Measurements from ENCODE around the gene MAD2L1BP. TPM values are rescaled to one million over a fixed set of nuclear protein-coding genes. Genes with fewer than 3 reads are reported as not detected.

The MAD2L1BP gene
- total RNA-seq, 1 donor: 20.6 TPM

- peak; percentile 64 for DNase-seq (ENCODE audit: low read depth)
- TF ChIP-seq, protein P1, sequence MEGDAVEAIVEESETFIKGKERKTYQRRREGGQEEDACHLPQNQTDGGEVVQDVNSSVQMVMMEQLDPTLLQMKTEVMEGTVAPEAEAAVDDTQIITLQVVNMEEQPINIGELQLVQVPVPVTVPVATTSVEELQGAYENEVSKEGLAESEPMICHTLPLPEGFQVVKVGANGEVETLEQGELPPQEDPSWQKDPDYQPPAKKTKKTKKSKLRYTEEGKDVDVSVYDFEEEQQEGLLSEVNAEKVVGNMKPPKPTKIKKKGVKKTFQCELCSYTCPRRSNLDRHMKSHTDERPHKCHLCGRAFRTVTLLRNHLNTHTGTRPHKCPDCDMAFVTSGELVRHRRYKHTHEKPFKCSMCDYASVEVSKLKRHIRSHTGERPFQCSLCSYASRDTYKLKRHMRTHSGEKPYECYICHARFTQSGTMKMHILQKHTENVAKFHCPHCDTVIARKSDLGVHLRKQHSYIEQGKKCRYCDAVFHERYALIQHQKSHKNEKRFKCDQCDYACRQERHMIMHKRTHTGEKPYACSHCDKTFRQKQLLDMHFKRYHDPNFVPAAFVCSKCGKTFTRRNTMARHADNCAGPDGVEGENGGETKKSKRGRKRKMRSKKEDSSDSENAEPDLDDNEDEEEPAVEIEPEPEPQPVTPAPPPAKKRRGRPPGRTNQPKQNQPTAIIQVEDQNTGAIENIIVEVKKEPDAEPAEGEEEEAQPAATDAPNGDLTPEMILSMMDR (IDR thresholded peaks at IDR 0.05; ENCODE audit: insufficient read depth, low read length): peak; percentile 93
- no peak overlapping the region for H3K4me3 ChIP-seq (ENCODE audit: low read depth, low read length)
Observed at GRCh38 chr6:43667245-43668150, 31.9 kb downstream of the MAD2L1BP start.

GRCh38 chr6:43668151-43669028, 32.8 kb downstream of the MAD2L1BP start:
- H3K4me3 ChIP-seq (ENCODE audit: low read depth, low read length): no peak overlapping the region
- TF ChIP-seq, protein P1 (IDR thresholded peaks at IDR 0.05; ENCODE audit: insufficient read depth, low read length): peak; percentile 54
- peak; percentile 39 for DNase-seq (ENCODE audit: low read depth)

GRCh38 chr6:43669050-43669921, 33.6 kb downstream of the MAD2L1BP start:
- peak; percentile 90 for DNase-seq (ENCODE audit: low read depth)
- H3K4me3 ChIP-seq (ENCODE audit: low read depth, low read length): no peak overlapping the region
- TF ChIP-seq, protein P1 (IDR thresholded peaks at IDR 0.05; ENCODE audit: insufficient read depth, low read length): peak; percentile 9

DNA sequence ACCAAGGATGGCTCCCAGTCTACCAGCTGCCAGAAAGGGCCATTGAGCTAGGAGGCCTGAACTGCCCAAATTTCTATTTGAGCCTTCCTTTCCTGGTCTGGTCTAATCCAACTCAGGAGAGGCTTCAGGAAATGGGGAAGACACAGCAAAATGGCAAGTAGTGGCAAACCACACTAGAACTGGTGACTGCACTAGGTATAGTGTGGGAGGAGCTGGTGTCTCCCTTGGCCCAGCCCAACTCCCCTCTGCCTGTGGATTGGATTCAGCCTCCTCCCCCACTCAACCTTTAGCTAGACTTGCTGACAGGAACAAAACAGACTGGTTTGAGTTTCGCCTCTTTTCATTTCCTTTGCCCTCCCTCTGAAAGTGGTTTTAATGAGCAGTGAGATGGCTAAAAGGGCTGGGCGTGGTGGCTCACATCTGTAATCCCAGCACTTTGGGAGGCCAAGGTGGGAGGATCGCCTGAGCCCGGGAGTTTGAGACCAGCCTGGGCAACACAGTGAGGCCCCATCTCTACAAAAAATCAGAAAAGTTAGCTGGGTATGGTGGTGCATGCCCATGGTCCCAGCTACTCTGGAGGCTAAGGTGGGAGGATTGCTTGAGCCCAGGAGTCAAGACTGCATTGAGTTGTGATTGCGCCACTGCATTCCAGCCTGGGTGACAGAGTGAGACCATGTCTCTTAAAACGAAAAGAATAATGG, 34.4 kb downstream of the MAD2L1BP start:
- no peak overlapping the region for H3K4me3 ChIP-seq (ENCODE audit: low read depth, low read length)
- no peak for DNase-seq (ENCODE audit: low read depth)
- TF ChIP-seq, protein P1 (IDR thresholded peaks at IDR 0.05; ENCODE audit: insufficient read depth, low read length): no peak

DNA sequence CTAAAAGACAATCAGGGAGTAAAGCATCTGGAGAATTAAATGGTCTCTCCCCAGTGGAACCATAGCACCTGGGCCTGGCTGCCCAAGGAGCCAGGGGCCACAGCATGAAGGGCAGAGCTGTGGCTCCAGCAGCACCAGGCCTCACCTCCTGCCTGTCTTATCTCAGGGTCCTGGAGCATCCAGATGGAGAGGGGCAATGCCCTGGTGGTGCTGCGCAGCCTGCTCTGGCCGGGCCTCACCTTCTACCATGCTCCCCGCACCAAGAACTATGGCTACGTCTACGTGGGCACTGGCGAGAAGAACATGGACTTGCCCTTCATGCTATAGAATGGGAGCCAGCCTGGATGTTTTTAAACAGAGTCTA, 35.0 kb downstream of the MAD2L1BP start:
- no peak overlapping the region for H3K4me3 ChIP-seq (ENCODE audit: low read depth, low read length)
- TF ChIP-seq, protein P1 (IDR thresholded peaks at IDR 0.05; ENCODE audit: insufficient read depth, low read length): no peak
- DNase-seq (ENCODE audit: low read depth): no peak
